ENCODE data around the gene ZHX3.

ZHX3 gene, protein sequence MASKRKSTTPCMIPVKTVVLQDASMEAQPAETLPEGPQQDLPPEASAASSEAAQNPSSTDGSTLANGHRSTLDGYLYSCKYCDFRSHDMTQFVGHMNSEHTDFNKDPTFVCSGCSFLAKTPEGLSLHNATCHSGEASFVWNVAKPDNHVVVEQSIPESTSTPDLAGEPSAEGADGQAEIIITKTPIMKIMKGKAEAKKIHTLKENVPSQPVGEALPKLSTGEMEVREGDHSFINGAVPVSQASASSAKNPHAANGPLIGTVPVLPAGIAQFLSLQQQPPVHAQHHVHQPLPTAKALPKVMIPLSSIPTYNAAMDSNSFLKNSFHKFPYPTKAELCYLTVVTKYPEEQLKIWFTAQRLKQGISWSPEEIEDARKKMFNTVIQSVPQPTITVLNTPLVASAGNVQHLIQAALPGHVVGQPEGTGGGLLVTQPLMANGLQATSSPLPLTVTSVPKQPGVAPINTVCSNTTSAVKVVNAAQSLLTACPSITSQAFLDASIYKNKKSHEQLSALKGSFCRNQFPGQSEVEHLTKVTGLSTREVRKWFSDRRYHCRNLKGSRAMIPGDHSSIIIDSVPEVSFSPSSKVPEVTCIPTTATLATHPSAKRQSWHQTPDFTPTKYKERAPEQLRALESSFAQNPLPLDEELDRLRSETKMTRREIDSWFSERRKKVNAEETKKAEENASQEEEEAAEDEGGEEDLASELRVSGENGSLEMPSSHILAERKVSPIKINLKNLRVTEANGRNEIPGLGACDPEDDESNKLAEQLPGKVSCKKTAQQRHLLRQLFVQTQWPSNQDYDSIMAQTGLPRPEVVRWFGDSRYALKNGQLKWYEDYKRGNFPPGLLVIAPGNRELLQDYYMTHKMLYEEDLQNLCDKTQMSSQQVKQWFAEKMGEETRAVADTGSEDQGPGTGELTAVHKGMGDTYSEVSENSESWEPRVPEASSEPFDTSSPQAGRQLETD

DNA sequence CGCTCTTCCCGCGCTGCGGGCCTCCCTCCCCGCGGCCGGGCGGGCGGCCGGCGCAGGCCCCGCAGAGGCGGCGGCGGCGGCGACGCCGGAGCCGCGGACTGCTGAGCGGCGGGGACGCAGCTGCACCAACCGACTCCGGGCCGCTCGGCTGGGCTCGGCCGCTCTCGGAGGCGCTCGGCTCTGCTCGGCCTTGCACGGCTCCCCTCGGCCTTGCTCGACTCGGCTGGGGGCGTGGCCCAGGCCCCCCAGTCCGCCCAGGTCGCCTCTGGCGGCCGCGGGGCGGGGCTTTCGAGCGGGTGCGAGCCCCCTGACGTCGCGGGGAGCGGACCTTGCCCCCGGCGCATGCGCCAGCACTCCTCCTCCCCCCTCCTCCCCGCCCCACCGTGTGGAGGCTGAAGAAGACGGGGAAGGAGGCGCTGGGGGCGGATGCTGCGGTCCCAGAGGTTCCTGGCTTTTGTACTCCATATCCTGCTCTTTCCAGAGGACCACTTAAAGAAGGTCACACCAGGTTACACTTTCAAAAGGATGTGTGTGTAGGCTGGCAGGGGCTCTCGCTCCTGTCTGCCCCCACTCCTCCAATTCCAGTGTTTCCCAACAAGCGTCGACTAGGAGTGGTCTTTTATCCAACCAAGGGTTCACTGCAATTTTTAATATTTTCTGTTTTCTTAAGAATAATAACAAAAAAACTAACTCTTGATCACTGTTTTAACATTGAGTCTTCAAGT is at the start of gene ZHX3:
ZHX3 (minus strand) TSS at position 186 of the 725 bp plus-strand sequence. CDS start 112,815 bp downstream, outside the sequence.
- H3F3A ChIP-seq (ENCODE audit: control insufficient read depth, insufficient read depth) = peaks cover 5% of the 10 kb centered on the region
- H3K27me3 ChIP-seq (ENCODE audit: control insufficient read depth, low read length) = no peaks in the 10 kb centered on the region
- H3K79me2 ChIP-seq (ENCODE audit: control insufficient read depth, low read length) = peaks cover 38% of the 10 kb centered on the region
- no peaks in the 10 kb centered on the region for H3K9me3 ChIP-seq (ENCODE audit: control insufficient read depth, insufficient read depth, low read length)
- no peaks in the 10 kb centered on the region for H3K9me2 ChIP-seq (replicated peaks; ENCODE audit: control insufficient read depth, low read length)
- H3K4me2 ChIP-seq (ENCODE audit: low read length) = peak within 1 kb of the TSS; percentile 98
- peaks cover 22% of the 10 kb centered on the region for H3K4me1 ChIP-seq (ENCODE audit: control insufficient read depth, low read length)
- peak within 1 kb of the TSS; percentile 32 for H3K27ac ChIP-seq (ENCODE audit: low read depth, low read length)
- no peaks in the 10 kb centered on the region; the same call in 1 of the 2 replicates for H3K36me3 ChIP-seq (ENCODE audit: control insufficient read depth, low read length)
- H4K20me1 ChIP-seq (ENCODE audit: control insufficient read depth, insufficient read depth, low read depth, low read length) = no peaks in the 10 kb centered on the region
- H3K4me3 ChIP-seq (ENCODE audit: low read length) = peak within 1 kb of the TSS; percentile 91
- TF ChIP-seq, protein P1, sequence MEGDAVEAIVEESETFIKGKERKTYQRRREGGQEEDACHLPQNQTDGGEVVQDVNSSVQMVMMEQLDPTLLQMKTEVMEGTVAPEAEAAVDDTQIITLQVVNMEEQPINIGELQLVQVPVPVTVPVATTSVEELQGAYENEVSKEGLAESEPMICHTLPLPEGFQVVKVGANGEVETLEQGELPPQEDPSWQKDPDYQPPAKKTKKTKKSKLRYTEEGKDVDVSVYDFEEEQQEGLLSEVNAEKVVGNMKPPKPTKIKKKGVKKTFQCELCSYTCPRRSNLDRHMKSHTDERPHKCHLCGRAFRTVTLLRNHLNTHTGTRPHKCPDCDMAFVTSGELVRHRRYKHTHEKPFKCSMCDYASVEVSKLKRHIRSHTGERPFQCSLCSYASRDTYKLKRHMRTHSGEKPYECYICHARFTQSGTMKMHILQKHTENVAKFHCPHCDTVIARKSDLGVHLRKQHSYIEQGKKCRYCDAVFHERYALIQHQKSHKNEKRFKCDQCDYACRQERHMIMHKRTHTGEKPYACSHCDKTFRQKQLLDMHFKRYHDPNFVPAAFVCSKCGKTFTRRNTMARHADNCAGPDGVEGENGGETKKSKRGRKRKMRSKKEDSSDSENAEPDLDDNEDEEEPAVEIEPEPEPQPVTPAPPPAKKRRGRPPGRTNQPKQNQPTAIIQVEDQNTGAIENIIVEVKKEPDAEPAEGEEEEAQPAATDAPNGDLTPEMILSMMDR (IDR thresholded peaks at IDR 0.05; ENCODE audit: low read depth, low read length, poor library complexity, severe bottlenecking) = no peak
- TF ChIP-seq EZH2phosphoT487 (IDR thresholded peaks at IDR 0.05; ENCODE audit: borderline replicate concordance, low read length) = no peak

DNA sequence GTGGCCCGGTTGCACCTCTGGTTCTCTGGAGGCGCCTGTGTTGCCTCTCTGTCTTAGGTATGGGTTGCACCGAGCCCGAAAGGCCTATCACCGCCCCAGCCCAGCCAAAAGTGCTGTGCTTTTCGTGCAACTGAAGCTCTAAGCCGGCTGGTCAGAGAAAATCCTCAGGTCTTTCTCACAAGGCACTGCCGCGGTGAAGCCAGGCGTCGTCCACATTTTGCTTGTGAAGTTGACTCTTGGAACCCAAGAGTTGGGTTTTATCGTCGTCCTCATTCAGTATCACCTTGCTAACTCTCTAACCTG is 49.8 kb upstream of the ZHX3 start:
- H3K4me3 ChIP-seq (ENCODE audit: low read length) = no peak overlapping the region
- H3K79me2 ChIP-seq (ENCODE audit: control insufficient read depth, low read length) = no peaks in the 10 kb centered on the region
- no peak for TF ChIP-seq EZH2phosphoT487 (IDR thresholded peaks at IDR 0.05; ENCODE audit: borderline replicate concordance, low read length)
- TF ChIP-seq, protein P1 (IDR thresholded peaks at IDR 0.05; ENCODE audit: low read depth, low read length, poor library complexity, severe bottlenecking) = no peak
- no peaks in the 10 kb centered on the region for H3K4me1 ChIP-seq (ENCODE audit: control insufficient read depth, low read length)
- H3K36me3 ChIP-seq (ENCODE audit: control insufficient read depth, low read length) = no peaks in the 10 kb centered on the region
- no peaks in the 10 kb centered on the region for H4K20me1 ChIP-seq (ENCODE audit: control insufficient read depth, insufficient read depth, low read depth, low read length)
- no peak overlapping the region for H3K4me2 ChIP-seq (ENCODE audit: low read length)
- H3F3A ChIP-seq (ENCODE audit: control insufficient read depth, insufficient read depth) = no peaks in the 10 kb centered on the region
- H3K9me2 ChIP-seq (replicated peaks; ENCODE audit: control insufficient read depth, low read length) = no peaks in the 10 kb centered on the region
- H3K27ac ChIP-seq (ENCODE audit: low read depth, low read length) = no peak overlapping the region
- H3K9me3 ChIP-seq (ENCODE audit: control insufficient read depth, insufficient read depth, low read length) = 0 out of 2 replicates have a peak, but pooled peaks cover 4% of the 10 kb centered on the region
- H3K27me3 ChIP-seq (ENCODE audit: control insufficient read depth, low read length) = no peaks in the 10 kb centered on the region

DNA sequence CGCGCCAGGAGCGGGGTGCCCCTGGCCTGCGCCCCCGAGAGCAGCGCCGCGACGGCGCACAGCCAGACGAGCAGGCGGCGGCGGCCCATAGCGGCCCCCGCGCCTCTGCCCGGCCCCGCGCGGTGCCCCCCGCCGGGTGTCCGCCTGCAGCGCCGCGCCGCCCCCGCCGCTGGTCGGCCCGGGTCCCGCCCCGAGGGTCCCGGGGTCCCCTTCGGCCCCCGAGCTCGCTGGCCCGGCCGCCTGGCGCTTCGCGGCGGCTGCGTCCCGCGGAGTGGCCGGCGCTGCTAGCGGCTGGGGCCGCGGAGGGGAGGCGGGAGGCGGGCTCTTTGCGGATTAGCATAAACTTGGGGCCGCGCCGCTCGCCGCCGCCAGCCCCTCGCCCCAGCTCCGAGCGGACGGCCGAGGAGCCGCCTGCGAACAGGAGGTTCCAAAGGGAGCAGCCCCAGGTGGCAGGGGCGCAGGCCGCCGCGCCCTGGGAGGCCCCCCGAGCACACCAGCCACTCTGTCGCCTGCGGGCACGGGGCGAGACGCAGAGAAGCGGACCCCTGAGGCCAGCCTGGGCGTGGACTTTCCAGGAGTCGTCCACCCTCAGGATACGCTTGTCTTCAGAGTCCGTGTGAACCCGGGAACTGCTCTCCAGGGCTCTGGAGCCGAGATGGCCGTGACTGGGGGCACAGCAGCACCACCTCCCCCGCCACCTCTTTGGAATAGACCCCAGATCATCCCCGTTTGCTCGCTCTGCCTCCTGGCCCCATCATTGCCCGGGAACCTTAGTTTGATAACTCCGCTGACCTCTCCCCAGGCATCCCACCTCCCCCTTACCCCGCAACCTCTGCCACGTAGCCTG is 49.2 kb upstream of the ZHX3 start, which contains the start of gene EMILIN3:
EMILIN3 (minus strand) TSS at position 273 of the 847 bp plus-strand sequence; CDS start at position 89, 184 bp downstream.
- no peaks in the 10 kb centered on the region for H3K27me3 ChIP-seq (ENCODE audit: control insufficient read depth, low read length)
- H3K79me2 ChIP-seq (ENCODE audit: control insufficient read depth, low read length) = no peaks in the 10 kb centered on the region
- no peak within 1 kb of the TSS for H3K4me3 ChIP-seq (ENCODE audit: low read length)
- H3K9me2 ChIP-seq (replicated peaks; ENCODE audit: control insufficient read depth, low read length) = no peaks in the 10 kb centered on the region
- H3K36me3 ChIP-seq (ENCODE audit: control insufficient read depth, low read length) = no peaks in the 10 kb centered on the region
- no peaks in the 10 kb centered on the region for H3K4me1 ChIP-seq (ENCODE audit: control insufficient read depth, low read length)
- H3K9me3 ChIP-seq (ENCODE audit: control insufficient read depth, insufficient read depth, low read length) = 0 out of 2 replicates have a peak, but pooled peaks cover 4% of the 10 kb centered on the region
- no peak within 1 kb of the TSS for H3K4me2 ChIP-seq (ENCODE audit: low read length)
- H4K20me1 ChIP-seq (ENCODE audit: control insufficient read depth, insufficient read depth, low read depth, low read length) = no peaks in the 10 kb centered on the region
- TF ChIP-seq, protein P1 (IDR thresholded peaks at IDR 0.05; ENCODE audit: low read depth, low read length, poor library complexity, severe bottlenecking) = no peak
- TF ChIP-seq EZH2phosphoT487 (IDR thresholded peaks at IDR 0.05; ENCODE audit: borderline replicate concordance, low read length) = no peak
- H3F3A ChIP-seq (ENCODE audit: control insufficient read depth, insufficient read depth) = no peaks in the 10 kb centered on the region
- H3K27ac ChIP-seq (ENCODE audit: low read depth, low read length) = no peak within 1 kb of the TSS

All from DOHH2 (cell line).